ENCODE measurements around the gene ERC2.

ERC2 gene

DNA sequence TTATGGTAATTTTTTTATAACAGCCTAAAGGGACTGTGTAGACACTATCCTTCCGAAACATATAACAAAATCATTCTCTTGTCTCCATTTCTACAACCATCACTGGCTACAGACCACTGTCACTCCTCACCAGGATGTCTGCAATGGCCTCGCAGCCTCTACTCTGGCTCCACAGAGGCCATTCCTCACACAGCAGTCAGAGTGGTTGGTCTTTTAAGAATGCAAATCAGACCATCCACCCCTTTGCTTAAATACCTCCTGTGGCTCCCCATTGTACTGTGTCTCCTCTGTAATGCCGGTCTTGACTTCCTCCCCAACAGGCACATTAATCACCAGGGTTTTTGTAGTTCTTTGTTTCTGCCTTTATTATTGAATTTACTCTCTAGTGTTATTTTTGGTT is 344.8 kb downstream of the ERC2 start:
- no peak for DNase-seq (ENCODE audit: low read depth in 2 of 2)

DNA sequence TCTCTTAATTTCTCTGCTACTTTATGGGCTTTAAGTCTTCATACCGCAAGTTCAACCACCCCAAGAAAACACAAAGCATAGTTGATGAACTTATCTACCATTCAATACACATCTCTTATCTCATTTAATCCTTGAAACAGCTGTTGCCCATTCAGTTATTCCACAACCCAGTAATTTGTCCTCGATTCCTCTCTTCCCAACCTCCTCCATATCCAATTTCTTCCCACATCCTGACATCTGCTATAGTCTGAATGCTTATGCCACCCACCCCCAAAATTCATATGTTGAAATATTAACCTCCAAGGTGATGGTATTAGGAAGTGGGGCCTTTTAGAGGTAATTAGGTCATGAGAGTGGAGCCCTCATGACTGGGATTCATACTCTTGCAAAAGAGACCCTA is 345.4 kb downstream of the ERC2 start:
- DNase-seq (ENCODE audit: low read depth in 2 of 2): no peak

DNA sequence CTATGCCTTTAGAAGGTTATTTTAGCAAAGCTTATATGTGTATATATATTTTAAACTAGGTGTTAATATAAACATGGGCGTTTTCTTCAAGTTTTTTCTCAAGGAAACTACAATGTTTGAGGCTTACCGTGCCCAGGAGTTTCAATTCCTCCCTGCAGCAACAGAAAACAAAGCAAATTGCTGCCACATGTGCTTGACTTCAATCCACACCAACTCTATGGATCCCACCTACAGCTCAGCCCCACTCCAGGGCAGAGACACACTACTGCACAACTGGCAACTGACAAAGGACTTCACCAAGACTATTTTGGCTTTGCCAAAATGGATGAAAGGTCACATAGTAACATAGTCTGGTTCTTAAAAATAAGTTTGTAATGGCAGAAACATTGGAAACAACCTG is 346.6 kb downstream of the ERC2 start:
- no peak for DNase-seq (ENCODE audit: low read depth in 2 of 2)

DNA sequence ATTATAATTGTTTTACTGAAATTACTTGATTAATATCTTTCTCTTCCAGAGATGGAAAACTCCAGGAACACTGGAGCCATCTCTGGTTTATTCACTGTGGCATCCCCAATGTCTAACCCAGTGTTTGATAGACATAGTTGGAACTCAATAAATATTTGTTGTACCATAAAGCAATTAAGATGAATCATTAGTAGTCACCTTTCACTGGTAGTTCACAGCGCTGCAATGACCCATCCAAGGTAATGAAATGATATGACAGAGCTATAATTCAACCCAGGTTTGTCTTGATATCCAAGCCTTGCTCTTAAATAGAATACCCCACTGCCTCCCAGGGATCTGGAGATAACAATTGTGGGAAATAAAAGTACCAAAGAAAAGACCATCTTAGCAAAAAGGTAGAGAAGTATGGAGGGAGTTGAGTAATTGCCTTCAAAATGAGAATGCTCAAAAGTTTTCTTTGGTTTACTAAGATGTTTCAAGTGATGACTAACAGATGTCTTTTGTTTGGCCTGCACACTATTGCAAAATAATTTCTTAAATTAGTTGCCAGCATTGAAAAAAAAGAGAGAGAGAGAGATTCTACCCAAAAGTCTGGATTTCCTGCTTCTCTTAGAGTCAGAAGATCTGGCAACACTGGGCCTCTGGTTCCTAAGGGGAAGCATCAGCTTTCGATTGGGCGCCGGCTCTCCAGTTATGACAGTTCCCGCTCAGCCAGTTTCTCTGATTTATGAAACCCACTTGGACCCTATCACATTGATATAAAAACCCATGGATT is 348.5 kb downstream of the ERC2 start:
- no peak for DNase-seq (ENCODE audit: low read depth in 2 of 2)

DNA sequence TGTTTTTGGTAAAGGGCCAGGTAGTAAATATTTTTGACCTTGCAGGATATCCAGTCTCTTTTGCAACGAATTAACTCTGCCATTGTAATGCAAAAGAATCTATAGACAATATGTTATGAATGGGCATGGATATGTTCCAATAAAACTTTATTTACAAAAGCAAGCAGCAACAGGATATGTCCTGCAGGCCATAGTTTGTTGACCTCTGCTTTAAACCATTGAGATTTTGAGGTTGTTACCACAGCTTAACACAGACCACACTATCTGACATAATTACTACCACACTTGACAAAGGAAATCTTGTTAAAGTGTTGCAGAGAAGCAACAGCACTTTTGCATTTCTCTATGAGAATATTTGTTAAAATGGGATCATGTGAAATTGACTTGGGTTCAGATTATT is 349.3 kb downstream of the ERC2 start:
- no peak for DNase-seq (ENCODE audit: low read depth in 2 of 2)

DNA sequence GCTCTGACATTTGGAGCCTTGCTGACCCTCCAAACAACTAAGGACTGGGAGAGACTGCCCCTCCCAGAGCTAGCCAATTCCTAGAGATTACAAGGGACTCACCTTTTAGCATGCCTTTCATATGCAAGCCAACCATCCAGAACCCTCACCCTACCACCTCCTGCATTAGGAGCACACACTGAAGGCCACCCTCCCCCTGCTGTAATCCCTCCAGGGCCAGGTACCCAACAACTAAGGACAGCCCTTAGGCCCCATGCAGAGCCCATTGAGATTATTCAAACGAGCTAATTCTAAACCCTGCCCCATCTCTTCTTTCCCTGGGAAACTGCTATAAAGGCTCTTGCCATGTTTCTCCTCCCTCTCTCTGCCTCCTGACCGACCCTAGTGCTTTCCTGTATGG is 352.6 kb downstream of the ERC2 start:
- DNase-seq (ENCODE audit: low read depth in 2 of 2): no peak

DNA sequence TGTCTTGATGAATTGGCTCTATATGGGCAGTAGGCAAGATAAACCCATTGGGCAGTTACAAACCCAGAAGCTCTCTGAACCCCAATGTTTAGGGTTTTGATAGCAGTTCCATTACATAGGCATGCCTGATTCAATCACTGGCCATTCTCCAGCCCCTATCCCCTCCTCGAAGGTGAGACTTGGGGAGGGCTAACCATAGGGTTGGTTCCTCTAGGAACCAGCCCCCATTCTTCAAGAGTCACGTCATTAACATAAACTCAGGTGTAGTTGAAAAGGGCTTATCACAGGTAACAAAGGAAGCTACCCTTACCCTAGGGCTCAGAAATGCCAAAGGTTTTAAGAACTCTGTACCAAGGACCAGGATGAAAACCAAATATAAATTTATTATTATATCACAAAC is 353.1 kb downstream of the ERC2 start:
- DNase-seq (ENCODE audit: low read depth in 2 of 2): no peak

DNA sequence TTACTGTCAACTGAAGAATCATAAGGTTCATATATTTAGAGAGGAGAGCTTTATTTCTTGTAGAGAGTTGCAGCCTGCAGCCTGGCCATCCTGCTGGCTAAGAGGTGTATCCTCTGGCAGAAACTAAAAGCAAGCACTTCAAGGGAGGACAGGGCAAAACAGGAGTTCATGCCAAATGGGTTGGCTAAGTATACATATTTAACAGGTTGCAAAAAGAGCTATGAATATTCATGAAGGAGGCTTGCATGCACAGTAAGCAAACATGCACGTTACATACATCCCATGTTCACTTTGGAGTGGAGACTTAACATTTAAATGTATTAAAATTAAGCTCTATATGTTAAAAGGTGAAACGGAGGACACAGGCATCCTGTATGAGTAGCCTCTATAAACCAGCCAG is 354.4 kb downstream of the ERC2 start:
- no peak for DNase-seq (ENCODE audit: low read depth in 2 of 2)

DNA sequence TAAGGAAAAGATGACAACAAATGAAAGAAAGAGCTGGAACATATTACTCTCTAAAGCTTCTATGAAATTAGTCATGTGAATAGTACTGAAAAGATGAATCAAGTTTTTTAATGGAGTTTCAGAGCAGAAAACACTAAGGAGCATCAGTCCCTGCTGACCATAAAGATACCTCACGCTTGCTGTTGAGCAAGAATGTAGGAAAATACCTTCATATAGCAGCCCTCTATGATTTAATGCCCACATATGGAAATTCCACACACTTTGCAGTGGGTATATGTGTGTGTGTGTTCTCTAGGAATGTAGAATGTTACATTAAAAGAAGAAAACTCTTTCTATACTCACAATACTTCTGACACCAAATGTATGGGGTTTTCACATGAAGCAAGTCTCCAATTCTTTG is 355.0 kb downstream of the ERC2 start:
- DNase-seq (ENCODE audit: low read depth in 2 of 2): no peak

DNA sequence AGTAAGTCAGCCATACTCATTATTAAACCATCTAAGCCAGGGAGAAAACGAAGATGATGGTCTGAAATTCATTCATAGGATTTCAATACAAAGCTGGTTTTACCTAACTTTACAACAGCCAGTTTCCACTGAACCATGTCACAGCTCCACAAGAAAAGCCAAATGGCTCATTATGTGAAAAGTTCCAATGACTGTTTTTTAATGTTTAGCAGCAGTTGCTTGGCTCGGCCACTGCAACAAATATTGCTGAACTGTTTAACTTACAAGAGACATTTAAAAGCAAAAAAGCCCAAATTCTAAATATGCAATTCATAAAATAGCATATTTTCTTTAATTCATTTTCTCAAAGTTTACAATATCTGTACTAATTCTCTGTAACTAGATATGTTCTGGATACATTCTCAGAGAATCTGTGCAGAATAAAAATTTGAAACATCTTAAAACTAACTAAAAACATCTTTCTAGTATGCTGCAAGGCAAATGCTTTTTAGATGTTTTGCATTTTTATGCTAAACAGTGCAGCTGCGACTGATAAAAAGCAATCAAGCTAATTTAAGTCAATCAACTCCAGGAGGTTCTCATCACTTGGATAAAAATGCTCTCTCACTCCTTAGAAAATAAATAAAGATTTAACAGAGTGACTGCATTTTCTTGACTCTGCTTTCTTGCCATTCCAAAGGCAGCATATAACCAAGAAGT is 356.5 kb downstream of the ERC2 start:
- no peak for DNase-seq (ENCODE audit: low read depth in 2 of 2)

DNA sequence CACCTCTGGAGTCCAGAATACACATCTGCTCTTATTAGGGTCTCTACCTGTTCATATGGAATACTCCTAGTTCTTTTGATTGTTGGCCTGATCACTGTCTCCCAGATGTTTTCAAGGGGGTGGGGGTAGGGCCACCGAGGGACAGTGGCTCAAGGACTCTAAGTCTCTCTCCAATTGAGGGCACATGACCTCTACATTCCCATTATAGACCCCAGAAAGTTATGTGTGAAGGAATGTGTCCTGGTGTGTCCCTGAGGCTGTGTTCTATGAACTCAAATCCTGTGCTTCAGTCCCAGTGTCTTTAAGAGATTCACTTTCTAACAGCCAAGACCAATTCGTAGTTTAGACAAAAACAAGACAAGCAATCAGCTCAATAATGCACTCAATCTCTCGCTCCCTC is 357.4 kb downstream of the ERC2 start:
- no peak for DNase-seq (ENCODE audit: low read depth in 2 of 2)

DNA sequence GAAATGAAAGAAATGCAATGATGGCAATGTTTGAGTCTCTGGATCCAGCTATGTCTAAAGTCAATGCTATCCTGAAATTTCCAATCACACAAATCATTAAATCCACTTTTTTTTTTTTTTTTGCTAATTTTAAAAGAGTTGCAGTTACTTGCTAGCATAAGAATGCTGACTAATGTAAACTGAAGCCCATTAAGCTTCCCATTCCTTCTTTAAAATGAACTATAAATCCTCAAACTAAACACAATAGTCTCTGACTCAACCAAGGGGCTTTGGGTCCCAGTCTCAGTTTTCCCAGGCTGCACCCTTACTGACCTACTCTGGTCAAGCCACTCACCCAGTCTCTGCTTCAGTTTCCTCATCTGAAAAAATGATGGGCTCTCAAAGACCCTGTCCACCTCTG is 361.1 kb downstream of the ERC2 start:
- no peak for DNase-seq (ENCODE audit: low read depth in 2 of 2)

DNA sequence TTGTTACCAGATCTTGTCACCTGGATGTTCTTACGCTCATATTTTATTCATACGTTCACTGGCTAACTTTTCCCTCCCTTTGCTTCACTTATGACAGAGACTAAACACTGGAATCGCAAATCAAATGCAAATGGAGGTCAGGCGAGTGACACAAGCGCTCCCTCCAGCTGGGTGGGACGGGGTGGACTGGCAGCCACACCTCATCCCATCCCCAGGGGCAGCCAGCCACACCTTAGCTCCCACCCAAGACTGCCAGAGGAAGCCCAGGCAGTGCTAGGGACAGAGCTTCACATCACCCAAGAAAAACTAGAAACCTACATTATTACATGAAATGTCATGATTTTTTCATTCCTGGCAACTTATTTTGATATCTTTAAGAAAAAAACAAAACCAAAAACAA is 366.2 kb downstream of the ERC2 start:
- DNase-seq (ENCODE audit: low read depth in 2 of 2): no peak

DNA sequence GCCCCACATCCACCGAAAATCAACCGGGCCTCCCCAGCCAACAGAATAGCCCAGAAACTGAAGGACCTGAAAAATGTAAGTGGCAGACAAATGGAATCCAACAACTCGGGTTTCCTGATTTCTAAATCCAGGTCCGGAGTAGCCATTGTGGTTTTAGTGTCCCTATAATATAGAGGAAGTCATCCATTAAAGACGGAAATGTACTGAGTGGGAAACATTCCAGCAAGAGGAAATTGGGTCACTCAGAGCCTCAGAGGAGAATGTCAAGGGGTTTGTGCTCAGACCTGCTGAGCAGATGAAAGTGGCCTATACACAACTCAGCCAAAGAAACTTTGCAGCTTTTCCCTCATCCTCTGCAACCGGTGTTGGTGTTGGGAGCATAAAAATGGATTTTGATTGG is 366.7 kb downstream of the ERC2 start:
- DNase-seq (ENCODE audit: low read depth in 2 of 2): no peak

DNA sequence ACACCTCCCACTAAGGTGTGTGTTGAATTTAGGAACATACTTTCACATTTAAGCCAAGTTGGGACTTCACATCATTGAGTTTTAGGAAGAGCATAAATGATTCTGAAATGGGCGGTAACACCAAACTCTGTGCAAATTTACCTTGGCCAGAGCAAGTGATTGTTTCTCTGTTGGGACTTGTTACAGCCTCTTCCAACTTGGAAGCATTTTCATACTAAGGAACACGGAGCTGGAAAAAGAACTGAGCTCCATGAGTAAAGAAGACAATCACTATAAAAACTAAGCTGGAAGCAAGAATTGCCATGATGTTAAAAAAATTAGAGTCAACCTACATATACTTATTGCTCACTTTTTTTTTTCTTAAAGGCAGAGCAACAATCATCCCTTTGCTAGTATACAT is 371.3 kb downstream of the ERC2 start:
- DNase-seq (ENCODE audit: low read depth in 2 of 2): no peak

DNA sequence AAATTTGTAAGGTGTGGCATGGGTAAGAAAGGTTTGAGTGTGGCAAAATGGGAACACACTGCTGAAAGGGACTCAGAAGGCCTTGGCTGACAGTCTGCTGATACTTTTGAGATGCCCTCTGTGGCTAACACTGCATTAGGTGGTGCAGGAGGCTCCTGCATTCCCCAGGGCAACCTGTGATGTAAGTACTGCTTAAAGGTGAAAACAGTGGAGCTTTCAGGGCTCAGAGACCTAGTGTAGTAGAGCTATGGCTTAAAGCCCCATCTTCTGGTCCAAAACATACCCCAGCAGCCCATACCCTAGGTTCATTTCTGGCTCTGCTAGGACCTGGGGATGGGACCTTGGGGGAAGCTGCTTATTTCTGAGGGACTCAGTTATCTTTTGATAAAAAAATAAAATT is 374.1 kb downstream of the ERC2 start:
- DNase-seq (ENCODE audit: low read depth in 2 of 2): no peak

DNA sequence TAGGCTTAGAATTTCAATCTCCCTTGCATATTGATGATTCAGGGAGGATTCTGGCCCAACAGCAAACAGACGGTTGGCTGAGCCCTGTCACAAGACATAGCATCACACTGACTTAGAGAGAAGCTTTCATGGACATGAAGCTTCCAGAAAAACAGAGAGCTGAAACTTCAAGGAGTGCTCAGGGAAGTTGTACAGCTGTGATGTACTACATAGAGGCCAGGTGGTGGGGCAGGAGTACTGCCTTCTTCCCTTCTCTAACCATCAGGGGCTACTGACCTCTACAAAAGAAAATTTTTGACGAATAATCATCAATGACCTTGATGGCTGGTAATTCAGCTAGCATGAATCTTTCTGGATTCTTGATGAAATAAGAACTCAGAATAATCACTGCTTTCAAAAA is 378.5 kb downstream of the ERC2 start:
- DNase-seq (ENCODE audit: low read depth in 2 of 2): no peak

DNA sequence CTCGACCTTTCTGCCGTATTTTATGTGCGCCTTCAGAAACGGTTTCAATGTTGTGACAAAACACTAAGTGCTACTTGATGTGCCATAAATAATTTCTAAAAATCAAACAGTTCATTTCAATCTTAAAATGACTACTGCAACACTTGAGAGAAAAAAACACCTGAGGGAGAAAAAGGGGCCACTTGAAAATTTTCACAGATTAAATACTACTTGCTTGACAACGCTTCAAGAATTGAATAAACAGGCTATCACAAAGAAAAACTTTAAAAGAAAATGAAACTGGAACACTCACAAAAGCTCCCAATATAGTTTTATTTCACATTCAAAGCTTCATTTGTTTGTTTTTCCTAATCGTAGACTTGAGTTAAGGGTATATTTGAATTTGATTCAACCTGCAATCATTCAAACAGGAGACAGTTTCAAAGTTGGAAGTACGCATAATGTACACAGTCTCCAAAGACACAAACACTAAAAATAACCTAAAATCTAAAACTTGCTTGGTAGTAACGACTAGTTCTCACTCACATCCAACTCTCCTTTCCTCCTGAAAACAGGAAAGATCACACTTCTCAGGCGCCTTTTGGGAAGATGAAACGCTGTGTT is 380.7 kb downstream of the ERC2 start:
- no peak for DNase-seq (ENCODE audit: low read depth in 2 of 2)

DNA sequence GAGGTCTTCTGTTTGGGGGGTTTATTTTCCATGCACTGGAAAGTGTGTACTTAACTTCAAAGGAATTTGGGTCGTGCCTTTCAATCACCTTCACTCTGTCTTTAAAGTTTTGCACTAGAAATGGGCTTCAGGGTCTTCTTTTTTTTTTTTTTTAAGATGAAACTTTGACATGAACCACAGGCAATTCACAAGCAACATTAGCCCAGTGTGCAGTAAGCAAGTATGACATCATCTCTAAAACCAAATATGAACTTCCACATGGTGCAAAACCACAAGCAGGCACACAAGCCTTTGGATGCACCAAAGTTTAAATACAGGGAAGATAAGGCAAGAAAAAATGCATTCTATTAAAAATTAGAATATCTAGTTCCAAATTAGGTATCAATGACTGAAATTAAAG is 381.9 kb downstream of the ERC2 start:
- DNase-seq (ENCODE audit: low read depth in 2 of 2): no peak

DNA sequence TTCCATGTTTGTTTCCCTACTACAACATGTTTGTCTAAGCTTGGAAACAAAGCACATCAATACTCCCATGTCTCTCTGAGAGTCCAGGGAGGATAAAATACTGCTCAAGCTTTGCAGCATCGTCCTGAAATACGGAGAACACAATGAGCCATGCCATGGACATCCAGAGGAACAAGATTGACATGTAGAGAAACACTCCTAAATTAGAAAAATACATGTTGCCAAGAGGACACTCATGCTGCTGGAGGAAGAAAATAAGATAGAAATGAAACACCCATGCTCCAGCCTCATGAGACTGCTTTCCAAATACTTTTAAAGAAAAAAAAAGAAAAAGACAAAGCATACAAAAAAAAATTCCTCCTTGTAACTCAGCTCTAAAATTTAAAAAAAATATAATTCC is 387.0 kb downstream of the ERC2 start:
- DNase-seq (ENCODE audit: low read depth in 2 of 2): no peak

DNA sequence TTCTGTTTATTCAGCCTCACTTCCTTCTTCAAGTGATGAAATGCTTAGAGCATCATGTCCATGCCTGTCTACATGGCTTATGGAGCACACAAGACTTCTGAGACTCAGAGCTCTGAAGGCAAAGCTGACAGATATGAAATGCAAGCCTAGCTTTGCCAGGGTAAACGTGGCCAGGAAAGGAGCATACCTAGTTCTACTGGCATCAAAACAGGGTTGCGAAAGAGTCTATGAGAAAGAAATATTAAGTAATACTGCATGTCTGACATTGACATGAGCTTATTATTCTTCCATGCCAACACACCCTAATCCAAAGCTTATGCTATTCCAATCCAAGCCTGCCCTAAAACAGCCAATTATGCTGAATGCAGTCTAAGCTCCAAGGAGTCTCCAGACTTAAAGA is 391.5 kb downstream of the ERC2 start:
- DNase-seq (ENCODE audit: low read depth in 2 of 2): no peak

DNA sequence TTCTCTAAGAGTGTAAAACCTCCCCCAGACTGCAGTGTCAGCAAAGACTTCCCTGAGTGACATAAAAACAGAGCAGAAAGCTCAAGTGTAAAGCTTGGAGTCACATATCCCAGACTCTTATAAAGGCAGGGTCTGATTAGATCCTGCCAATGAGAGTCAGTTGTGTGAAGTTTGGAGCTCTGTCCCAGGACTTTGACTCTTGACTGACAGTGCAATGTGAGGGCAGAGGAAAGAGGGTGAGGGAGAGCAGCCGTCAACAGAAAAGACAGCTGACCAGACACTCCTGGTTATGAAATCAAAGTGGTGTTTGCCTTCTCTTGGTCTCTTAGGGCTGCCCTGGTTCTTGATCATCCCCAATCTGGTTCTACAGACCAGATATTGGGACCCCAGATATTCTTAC is 393.2 kb downstream of the ERC2 start:
- DNase-seq (ENCODE audit: low read depth in 2 of 2): no peak

DNA sequence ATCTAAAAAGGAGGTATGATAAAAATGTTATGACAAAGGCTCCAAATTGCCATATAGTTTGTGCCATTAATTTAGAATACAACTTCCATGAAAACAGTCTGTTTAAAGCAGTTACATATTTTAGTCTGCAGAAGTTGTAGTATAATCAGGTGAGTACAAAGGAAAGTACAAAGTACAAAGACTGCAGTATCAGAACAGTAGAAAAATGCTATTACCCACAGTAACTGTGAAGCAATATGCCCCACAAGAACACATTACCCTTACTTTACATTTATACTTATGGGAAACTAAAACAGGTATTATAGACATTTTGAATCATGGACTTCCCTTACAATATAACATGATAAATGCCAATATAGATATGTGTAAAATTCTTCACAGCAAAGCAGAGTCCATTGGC is 398.5 kb downstream of the ERC2 start:
- no peak for DNase-seq (ENCODE audit: low read depth in 2 of 2)

Measured in stimulated activated CD8-positive, alpha-beta memory T cell treated with anti-CD3 and anti-CD28 coated beads, Interleukin-7, amount 100 ng/mL, for 1 hour (primary cell).